ENCODE measurements around the gene TAF5L. TPM values are rescaled to one million over a fixed set of nuclear protein-coding genes. Genes with fewer than 3 reads are reported as not detected.
A peak's percentile ranks its signal among the peaks of the same experiment; 100 is the strongest.

The TAF5L gene
- total RNA-seq, 4 donors from 2014 or later: 7.8 to 15.8 (median 12.7) TPM

- no peak for TF ChIP-seq POLR2A (IDR thresholded peaks at IDR 0.05)
- TF ChIP-seq CTCF (IDR thresholded peaks at IDR 0.05): no peak
- H3K9me3 ChIP-seq: no peaks in the 10 kb centered on the region
- no peak overlapping the region for H3K4me3 ChIP-seq
- no peak overlapping the region for H3K27ac ChIP-seq
- no peak for DNase-seq
- peaks cover 0 to 9% (median 6%) of the 10 kb centered on the region in 3 donors for H3K4me1 ChIP-seq
- peaks cover 18 to 53% (median 24%) of the 10 kb centered on the region in 3 donors for H3K36me3 ChIP-seq
- 91 to 93% methylated on average over 6 of the region's 6 CpGs for WGBS, 2 donors
- intact Hi-C loops (cut with DNase I): no loop called here
- no peaks in the 10 kb centered on the region for H3K27me3 ChIP-seq
Observed at GRCh38 chr1:229631966-229632365, 6.0 kb upstream of the TAF5L start.

GRCh38 chr1:229631148-229631547 is 5.2 kb upstream of the TAF5L start:
- WGBS, 2 donors: 73 to 83% methylated on average over 3 of the region's 3 CpGs
- no peak for DNase-seq
- Histone ChIP-seq H3K27ac (no peak overlapping the region), H3K9me3 (no peaks in the 10 kb centered on the region), H3K27me3 (no peaks in the 10 kb centered on the region), H3K4me3 (no peak overlapping the region), H3K4me1 (peaks cover 0 to 15% (median 10%) of the 10 kb centered on the region in 3 donors), H3K36me3 (peaks cover 15 to 45% (median 20%) of the 10 kb centered on the region in 3 donors)
- TF ChIP-seq CTCF (IDR thresholded peaks at IDR 0.05): no peak
- TF ChIP-seq POLR2A (IDR thresholded peaks at IDR 0.05): no peak
- intact Hi-C loops (cut with DNase I): no loop called here

GRCh38 chr1:229629261-229629660 is 3.3 kb upstream of the TAF5L start:
- Histone ChIP-seq H3K27ac (no peak overlapping the region), H3K36me3 (peaks cover 0 to 26% (median under 1%) of the 10 kb centered on the region in 3 donors), H3K4me1 (peaks cover 0 to 25% (median 15%) of the 10 kb centered on the region in 3 donors), H3K27me3 (no peaks in the 10 kb centered on the region), H3K4me3 (no peak overlapping the region), H3K9me3 (no peaks in the 10 kb centered on the region)
- 83 to 97% methylated on average over 2 of the region's 2 CpGs for WGBS, 2 donors
- intact Hi-C loops (cut with DNase I): loop anchor here (5.0 kb wide), 1 partner anchor 72 kb away; the partner anchor contains the start of gene ABCB10
- TF ChIP-seq CTCF (IDR thresholded peaks at IDR 0.05): no peak
- TF ChIP-seq POLR2A (IDR thresholded peaks at IDR 0.05): no peak
- DNase-seq: no peak

GRCh38 chr1:229627003-229627402 is 1.1 kb upstream of the TAF5L start:
- Histone ChIP-seq H3K9me3 (no peaks in the 10 kb centered on the region), H3K27me3 (no peaks in the 10 kb centered on the region), H3K27ac (peak overlapping the region in 3 of 4 donors; percentile 85 to 97 (median 93)), H3K4me1 (peaks cover 0 to 47% (median 18%) of the 10 kb centered on the region in 3 donors), H3K4me3 (peak overlapping the region; percentile 82 to 98 (median 97)), H3K36me3 (peaks cover 0 to 7% (median 0%) of the 10 kb centered on the region in 3 donors)
- TF ChIP-seq CTCF (IDR thresholded peaks at IDR 0.05): no peak
- 4% methylated on average over 4 of the region's 4 CpGs for WGBS, 2 donors
- intact Hi-C loops (cut with DNase I): loop anchor here (5.0 kb wide), 1 partner anchor 70 kb away; the partner anchor contains the start of gene ABCB10
- no peak for DNase-seq

GRCh38 chr1:229625071-229625914 is 629 bp downstream of the TAF5L start:
- H3K27ac ChIP-seq: peak overlapping the region; percentile 85 to 97 (median 94)
- H3K36me3 ChIP-seq: peaks cover 0 to 6% (median 0%) of the 10 kb centered on the region in 3 donors
- H3K4me3 ChIP-seq: peak overlapping the region; percentile 82 to 98 (median 97)
- TF ChIP-seq POLR2A (IDR thresholded peaks at IDR 0.05): no peak
- TF ChIP-seq CTCF (IDR thresholded peaks at IDR 0.05): peak in 1 of 6 experiments; percentile 3
- peaks cover 0 to 63% (median 18%) of the 10 kb centered on the region in 3 donors for H3K4me1 ChIP-seq
- DNase-seq: no peak
- no peaks in the 10 kb centered on the region for H3K27me3 ChIP-seq
- no peaks in the 10 kb centered on the region for H3K9me3 ChIP-seq
- WGBS, 2 donors: 1% methylated on average over 12 to 14 of the region's 86 CpGs
- intact Hi-C loops (cut with DNase I): loop anchor here (5.0 kb wide), 1 partner anchor 68 kb away; the partner anchor contains the start of gene ABCB10

All from esophagus squamous epithelium (tissue), 5 donors.